ENCODE results near the gene KRT79.

KRT79 gene

GRCh38 chr12:52788192-52788875, 45.8 kb downstream of the KRT79 start:
- DNase-seq: no peak

GRCh38 chr12:52787324-52788191, 46.6 kb downstream of the KRT79 start:
- DNase-seq: no peak

DNA sequence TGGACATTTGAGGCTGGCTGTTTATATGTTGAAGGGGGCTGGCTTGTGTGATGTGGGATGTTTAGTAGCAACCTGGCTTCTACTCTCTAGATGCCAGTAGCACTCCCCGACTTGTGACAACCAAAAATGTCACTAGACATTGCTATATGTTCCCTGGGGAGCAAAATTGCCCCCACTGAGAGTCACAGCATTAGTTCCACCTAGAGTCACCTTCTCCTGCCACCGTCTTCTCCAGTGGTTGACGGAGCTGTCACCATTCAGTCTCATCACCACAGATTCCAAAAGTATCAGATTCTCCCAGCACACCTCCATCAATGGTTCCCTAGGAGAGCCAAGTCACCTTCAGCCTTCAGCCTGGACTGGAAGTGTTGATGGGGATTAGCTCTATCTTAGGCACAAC, 49.2 kb downstream of the KRT79 start:
- no peak for DNase-seq

DNA sequence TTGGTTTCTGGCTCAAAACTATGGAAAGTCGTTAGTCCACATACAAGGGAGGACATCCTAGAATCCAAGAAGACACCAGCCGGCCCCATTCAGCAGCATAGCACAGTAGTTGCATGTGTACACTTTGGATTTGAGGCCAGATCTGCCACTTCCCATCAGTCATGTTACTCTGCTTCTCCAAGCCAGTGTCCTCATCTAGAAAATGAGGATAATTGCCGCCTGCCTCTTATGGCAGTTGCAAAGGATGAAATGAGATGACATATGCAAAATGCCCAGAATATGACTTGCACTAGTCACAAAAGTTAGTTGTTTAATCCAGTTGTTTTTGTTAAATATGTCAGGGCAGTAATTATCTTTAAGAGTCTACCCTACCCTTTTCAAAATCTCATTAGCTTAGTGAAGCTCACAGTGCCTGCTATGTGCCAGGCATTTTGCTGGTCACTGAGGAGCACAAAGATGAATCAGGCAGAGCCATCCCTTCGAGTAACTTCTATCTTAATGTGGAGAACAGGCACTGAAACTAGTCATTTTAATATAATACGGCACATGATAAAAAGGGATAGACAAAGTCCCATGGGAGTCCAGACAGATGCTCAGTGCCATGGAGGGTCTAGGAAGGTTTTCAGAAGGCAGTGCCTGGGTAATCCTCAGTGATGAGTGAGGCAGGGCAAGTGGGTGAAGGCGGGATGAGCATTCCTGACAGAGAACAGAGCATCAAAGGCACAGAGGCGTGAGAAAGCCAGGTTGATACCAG, 50.4 kb downstream of the KRT79 start:
- no peak for DNase-seq

GRCh38 chr12:52782502-52782901, 51.6 kb downstream of the KRT79 start:
- no peak for DNase-seq

GRCh38 chr12:52781399-52782082, 52.6 kb downstream of the KRT79 start:
- DNase-seq: no peak

GRCh38 chr12:52779914-52780313, 54.2 kb downstream of the KRT79 start:
- DNase-seq: no peak

DNA sequence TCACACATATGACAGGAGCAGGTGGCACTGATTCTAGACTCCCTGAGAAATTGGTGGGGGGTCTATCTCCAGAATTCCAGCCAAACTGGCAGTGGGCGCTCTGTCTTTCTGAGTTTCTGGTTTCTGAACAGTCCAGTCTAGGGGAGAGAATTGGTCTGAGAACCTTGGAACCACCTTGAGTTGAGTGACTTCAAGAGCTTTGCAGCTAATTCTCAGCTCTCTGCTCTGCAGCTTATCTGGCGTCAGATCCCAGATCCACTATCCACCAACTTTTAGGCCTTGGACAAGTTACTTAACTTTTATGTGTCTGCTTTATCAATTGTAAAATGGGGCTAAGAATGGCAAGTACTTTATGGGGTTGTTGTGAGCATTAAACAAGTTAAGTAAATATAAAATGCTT, 55.3 kb downstream of the KRT79 start:
- no peak for DNase-seq

DNA sequence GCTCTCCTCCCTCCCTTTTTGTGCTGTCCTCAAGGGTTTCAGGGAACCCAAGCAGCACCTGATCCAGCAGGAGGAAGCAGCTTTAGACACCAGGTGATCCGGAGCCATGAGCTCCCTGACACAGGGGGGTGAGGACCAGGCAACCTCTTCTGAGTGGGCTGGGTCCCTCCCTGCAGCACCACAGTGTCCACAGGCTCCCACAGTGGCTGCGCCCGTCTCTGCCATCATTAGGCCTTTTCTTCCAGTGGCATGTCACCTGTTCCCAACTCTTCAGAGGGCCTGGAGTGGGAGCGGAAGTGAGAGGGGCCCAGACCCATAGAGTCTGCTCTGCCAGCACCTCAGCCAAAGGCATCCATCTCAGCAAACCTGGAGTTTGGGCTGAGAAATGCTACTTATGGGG, 56.5 kb downstream of the KRT79 start:
- no peak for DNase-seq

- no peak for DNase-seq
Measured at GRCh38 chr12:52776913-52777395, 57.2 kb downstream of the KRT79 start, which contains the start of gene KRT76. KRT76 (minus strand) TSS chr12:52777345; CDS start chr12:52777291, 54 bp downstream.

DNA sequence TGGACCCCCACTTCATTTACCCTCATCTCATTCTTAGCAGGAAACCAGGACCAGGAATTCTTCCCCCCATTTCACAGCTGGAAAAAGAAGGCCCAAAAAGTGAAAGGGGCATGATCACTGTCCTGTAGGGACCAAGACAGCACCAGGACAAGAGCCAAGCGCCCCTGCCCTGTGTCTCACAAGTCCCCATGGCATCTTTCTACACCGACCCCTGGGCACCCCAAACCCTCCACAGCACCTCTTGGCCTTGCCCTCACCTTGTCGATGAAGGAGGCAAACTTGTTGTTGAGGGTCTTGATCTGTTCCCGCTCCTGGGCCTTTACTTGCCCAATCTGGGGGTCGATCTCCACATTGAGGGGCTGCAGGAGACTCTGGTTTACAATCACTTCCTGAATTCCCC, 57.7 kb downstream of the KRT79 start:
- no peak for DNase-seq

- DNase-seq: no peak
Measured at GRCh38 chr12:52774629-52775250, 59.4 kb downstream of the KRT79 start.

DNA sequence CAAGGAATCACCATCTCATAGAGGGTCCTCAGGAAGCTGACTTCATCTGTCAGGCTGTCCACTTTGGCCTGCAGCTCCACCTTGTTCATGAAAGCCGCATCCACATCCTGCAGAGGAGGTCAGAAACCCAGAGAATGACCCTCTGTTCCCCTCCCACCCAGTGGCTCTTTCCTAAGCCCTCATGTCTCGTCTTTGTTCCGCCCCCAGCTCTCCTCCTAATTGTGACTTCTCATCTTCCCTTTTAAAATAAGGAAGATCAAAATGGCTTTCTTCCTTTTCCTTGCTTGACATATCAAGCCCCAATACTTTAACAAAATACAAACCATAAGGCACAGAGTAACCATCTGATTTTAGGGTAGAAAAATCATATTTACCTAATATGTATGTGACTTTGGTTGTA, 61.3 kb downstream of the KRT79 start:
- DNase-seq: no peak

GRCh38 chr12:52772188-52772587, 61.9 kb downstream of the KRT79 start:
- DNase-seq: no peak

DNA sequence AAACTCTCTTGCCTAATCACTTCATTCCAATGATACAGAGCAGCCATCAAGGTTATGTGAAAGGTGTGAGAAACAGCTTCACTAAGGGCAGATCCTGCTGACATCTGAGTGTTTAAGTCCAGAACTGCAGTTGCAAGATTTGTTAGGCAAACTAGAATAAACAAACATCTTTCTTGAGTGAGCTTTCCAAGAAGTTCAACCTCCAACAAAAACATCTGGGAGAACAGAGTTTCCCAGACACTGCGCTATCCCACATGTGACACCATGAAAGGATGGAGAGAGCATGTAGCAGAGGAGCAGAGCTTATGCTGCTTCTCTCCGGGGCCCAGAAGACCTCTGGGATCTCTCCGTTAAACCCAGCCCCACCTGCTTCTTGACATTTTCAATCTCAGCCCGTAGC, 62.6 kb downstream of the KRT79 start:
- no peak for DNase-seq
